Endothelial cell of umbilical vein (primary cell): ENCODE measurements around the gene DENND1B.

Experiments used
- CTCF ChIP-seq, 2 donors: IDR thresholded peaks; 1 replicate in 1 of 2; 2 replicates in 1 of 2; pipeline ENCODE4 v1.5.1; 2011; ENCODE audit warnings: low read length in 2 of 2, mild to moderate bottlenecking in 2 of 2, moderate library complexity in 2 of 2, control low read depth in 1 of 2, inconsistent platforms in 1 of 2, low read depth in 1 of 2; ENCODE audit not compliant: insufficient read depth in 1 of 2; ENCODE audit errors: extremely low read depth in 1 of 2
- EZH2 ChIP-seq: IDR thresholded peaks from 2 replicates; pipeline ENCODE4 v1.6.1; 2012; ENCODE audit warnings: borderline replicate concordance, low read depth, mild to moderate bottlenecking, moderate library complexity, low read length, inconsistent platforms; ENCODE audit not compliant: severe bottlenecking
- FOS ChIP-seq: IDR thresholded peaks from 2 replicates; pipeline ENCODE4 v1.6.1; 2011; ENCODE audit warnings: mild to moderate bottlenecking, low read length, moderate library complexity, borderline replicate concordance; ENCODE audit not compliant: insufficient read depth
- JUN ChIP-seq: IDR thresholded peaks from 2 replicates; pipeline ENCODE4 v1.6.1; 2011; ENCODE audit warnings: borderline replicate concordance, low read depth; ENCODE audit not compliant: insufficient read length, insufficient read depth
- MAX ChIP-seq: IDR thresholded peaks from 2 replicates; pipeline ENCODE4 v1.6.1; 2011; ENCODE audit not compliant: insufficient read depth, insufficient read length
- MYC ChIP-seq: IDR thresholded peaks from one replicate; pipeline ENCODE4 v1.6.1; 2011; ENCODE audit warnings: mild to moderate bottlenecking, low read depth, low read length
- POLR2A ChIP-seq: IDR thresholded peaks from 2 replicates; pipeline ENCODE4 v1.6.1; 2012; ENCODE audit warnings: low read depth, mild to moderate bottlenecking, control low read depth, low read length
- POLR2AphosphoS5 ChIP-seq: IDR thresholded peaks from 2 replicates; pipeline ENCODE4 v1.6.1; 2012; ENCODE audit warnings: low read depth, mild to moderate bottlenecking, control low read depth, low read length, moderate library complexity; ENCODE audit not compliant: insufficient read depth

- no peak for TF ChIP-seq CTCF (IDR thresholded peaks at IDR 0.05; ENCODE audit: extremely low read depth in 1 of 2, insufficient read depth in 1 of 2, low read depth in 1 of 2, low read length in 2 of 2)
- no peak for TF ChIP-seq EZH2
- TF ChIP-seq POLR2AphosphoS5, result no peak
- no peak for TF ChIP-seq POLR2A
- TF ChIP-seq MAX, result no peak
- no peak for TF ChIP-seq JUN
- no peak for TF ChIP-seq MYC
- TF ChIP-seq FOS, result no peak
These were observed 215.6 kb downstream of the DENND1B start for GRCh38 chr1:197559655-197560054.
